HG03521 (cell line): ENCODE measurements around the gene FADS1.

Source experiments
- ATAC-seq: cut with Tn5 transposase; IDR thresholded peaks from one replicate; pipeline ENCODE4 v1.9.1; 2021; ENCODE audit warnings: mild to moderate bottlenecking, moderate library complexity; ENCODE audit not compliant: unreplicated experiment

The FADS1 gene

DNA sequence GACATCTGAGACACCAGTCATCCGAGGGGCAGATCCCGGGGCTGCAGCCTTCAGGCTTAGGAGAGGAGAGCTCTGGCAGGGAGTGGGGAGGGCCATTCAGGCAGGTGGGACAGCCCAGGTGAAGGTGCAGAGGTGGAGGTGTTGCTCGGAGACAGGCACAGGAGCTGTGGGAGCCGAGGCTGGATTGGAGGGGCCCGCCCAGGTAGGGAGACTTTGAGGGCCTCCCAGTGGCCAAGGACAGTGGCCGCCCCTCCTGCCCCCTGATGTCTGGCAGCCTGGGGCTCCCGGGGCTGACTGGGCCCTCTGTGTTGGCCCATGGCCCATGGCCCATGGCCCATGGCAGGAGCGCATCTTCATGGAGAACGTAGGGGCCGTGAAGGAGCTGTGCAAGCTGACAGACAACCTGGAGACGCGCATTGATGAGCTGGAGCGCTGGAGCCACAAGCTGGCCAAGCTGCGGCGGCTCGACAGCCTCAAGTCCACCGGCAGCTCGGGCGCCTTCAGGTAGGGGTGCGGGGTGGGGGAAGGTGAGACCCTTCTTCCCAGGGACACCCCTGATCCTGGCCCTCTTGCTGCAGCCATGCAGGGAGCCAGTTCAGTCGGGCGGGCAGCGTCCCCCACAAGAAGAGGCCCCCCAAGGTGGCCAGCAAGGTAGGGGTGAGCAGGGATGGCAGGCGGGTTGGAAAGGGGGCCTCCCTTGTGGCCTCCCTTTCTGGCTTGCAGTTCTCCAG, 37.7 kb downstream of the FADS1 start:
- ATAC-seq: no peak

DNA sequence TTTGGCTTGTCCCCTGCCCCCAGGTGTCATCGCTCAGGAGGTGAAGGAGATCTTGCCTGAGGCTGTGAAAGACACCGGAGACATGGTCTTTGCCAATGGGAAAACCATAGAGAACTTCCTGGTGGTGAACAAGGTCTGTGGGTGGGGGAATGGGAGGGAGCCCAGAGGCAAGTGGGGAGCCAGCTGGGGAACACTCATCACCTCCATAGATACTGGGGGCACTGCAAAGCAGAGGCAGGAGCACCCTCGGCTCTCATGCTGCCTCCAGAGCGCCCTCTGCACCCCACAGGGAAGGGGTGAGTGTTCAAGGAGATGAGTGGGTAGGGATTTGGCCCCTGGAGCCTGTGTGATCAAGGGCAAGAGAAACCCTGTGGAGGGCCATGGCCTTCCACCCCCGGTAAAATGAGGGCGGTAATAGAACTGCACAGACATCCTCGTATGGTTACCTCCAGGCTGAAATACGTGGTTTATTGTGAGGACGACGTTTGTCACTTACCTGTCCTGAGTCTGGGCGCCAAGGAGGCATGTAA, 38.4 kb downstream of the FADS1 start:
- no peak for ATAC-seq

DNA sequence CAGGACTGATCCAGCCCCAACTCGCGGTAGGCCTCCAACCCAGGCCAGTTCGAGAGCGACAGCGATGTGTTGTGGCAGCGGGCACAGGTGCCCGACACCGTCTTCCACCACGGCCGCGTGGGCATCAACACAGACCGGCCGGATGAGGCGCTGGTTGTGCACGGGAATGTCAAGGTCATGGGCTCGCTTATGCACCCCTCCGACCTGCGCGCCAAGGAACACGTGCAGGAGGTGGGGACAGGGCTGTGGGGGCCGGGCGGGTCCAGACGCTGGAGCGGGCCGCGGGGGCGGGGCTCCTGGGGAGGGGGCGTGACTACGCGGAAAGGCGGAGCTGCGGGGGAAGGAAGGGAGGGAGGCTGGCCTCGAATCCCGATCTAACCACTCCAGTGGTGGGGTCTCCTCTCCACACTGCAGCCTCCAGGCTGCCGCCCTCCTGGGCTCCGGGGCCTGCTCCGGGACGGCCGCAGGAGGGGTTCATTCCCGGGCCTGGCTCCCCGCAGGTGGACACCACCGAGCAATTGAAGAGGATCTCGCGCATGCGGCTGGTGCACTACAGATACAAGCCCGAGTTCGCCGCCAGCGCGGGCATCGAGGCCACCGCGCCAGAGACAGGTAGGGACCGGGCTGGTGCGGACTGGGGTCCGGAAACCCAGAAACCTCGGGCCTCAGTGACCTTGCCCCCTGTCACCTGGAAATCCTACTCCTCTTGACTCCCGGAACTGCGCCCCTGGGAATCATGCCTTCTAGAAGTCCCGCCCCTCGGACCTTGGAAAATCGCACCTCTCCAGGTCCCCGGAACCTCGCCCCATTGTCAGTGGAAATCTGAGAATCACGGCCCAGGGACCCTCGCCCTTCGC, 39.3 kb downstream of the FADS1 start:
- no peak for ATAC-seq

DNA sequence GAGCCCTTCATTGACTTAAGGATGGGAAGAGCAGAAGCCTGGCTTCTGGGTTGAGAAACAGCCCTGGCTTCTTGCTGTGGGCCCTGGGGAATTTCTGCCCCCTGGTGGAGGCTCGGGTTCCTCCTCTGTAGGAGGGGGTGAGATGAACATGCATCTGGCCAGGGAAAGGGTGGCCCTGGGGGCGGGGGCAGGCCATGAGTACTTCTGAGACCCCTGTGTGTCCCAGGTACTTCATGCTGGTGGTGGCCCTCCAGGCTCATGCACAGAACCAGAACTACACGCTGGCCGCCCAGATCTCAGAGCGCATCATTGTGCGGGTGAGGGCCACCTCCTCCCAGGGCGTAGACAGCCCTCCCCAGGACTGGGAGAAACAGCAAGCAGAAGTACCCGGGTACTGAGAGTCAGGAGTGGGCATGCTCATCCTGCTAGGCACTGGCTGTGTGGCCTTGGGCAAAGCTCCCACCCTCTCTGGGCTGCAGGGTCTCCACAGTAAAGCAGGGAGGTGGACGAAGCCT, 40.2 kb downstream of the FADS1 start:
- no peak for ATAC-seq

GRCh38 chr11:61775606-61776554, 40.9 kb downstream of the FADS1 start:
- no peak for ATAC-seq

DNA sequence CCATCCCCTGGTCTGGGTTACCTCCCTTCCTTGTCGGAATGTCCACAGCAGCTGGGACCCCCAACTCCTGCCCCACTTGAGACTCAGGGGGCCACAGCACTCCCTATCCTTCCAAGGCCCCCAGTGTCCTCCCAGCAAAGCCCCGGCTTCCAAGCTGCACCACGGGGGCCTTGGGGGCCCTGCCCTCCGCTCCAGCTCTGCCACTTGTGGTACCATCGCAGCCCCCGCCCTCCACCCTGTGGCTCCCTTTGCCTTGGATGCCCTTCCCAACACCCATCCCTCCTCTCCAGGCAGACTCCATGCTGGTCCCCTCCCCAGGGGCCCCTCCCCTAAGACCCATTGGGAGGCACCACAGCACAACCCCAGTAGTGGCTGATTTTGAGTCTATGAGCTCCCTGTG, 41.7 kb downstream of the FADS1 start:
- ATAC-seq: no peak

DNA sequence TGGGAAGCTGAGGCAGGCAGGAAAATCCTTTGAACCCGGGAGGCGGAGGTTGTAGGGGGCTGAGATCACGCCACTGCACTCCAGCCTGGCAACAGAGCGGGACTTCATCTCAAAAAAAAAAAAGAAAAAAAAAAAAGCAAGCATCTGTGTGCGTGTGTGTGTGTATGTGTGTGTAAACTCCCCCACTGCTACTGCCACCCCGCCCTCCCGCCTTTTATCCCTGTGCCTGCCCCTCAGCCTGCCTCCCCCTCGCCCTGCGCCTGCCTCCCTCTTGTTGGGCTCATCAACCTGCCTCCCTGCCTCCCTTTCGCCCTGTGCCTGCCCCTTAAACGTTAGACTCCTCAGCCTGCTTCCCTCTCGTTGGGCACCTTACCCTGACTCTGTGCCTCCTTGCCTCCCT, 42.4 kb downstream of the FADS1 start:
- ATAC-seq: no peak

GRCh38 chr11:61773809-61774208, 43.0 kb downstream of the FADS1 start:
- no peak for ATAC-seq

- ATAC-seq: no peak
These were observed 43.4 kb downstream of the FADS1 start for GRCh38 chr11:61773356-61773755.

DNA sequence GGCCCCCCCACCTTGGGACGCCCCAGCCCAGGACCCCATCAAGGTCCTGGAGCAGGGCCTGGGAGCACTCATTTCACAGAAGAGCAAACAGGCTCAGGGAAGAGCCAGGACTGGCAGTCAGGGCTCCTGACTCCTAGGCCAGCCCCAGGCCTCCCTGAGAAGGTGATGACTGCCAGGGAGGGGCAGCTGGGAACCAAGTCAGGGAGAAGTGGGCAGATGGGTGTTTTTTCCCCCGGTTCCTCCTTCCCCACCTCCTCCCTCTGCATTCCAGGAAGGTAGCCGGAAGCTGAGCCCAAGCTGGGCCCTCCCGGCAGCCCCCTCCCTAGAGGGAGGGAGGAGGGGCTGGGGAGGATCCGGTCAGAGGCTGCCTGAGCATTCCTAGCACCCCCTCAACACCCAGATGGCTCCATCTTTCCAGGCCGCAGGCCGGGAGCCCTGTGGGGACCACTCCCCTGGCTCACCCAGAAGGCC, 44.8 kb downstream of the FADS1 start:
- ATAC-seq: no peak

DNA sequence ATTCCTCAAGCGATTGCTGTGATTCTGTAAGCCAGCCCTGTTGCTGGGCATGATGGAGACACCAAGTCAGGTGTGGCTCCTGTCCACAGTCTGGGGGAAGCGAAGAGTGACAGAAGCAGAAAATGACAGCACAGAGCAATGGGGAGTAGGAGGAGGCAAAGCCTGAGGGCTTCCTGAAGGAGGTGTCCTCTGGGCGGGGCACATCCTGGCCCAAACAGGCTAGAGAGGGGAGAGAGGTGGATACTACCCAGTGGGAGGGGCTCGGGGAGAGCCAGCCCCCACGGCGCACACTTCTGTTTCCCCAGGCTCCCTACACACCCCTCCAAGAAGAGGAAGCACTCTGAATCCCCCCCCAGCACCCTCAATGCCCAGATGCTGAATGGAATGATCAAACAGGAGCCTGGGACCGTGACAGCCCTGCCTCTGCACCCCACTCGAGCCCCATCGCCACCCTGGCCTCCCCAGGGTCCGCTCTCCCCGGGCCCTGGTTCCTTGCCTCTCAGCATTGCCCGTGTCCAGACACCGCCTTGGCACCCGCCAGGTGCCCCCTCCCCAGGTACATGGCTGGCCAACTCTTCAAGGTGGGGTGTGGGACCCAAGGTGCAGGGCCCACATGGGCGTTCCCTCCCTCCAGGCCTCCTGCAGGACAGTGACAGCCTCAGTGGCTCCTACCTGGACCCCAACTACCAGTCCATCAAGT, 45.5 kb downstream of the FADS1 start:
- ATAC-seq: no peak

DNA sequence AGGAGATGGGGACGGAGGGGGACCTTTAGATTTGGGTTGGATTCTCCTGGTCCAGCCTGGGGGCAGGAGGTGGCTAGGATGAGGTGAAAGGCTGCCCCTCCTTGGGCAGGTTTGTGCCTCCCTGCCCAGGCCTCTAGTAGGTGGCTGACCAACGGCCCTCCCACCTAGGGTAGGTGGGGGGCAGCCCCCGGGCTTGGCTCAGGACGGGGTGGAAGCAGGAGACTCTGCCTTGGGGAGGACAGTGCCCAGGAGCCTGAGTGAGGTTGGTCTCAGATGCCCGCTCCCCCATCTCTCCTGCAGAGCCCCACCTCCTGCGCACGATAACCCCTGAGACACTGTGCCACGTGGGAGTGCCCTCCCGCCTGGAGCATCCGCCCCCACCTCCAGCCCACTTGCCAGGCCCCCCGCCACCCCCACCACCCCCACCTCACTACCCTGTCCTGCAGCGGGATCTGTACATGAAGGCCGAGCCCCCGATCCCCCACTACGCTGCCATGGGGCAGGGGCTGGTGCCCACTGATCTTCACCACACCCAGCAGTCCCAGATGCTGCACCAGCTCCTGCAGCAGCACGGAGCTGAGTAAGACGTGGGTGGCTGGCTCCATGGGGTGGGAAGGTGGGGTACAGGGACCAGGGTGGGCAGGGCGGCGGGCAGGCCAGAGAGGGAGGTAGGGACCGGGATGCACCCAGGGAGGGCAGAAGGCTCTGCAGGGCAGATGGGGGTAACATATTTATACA, 46.7 kb downstream of the FADS1 start:
- no peak for ATAC-seq

GRCh38 chr11:61769169-61769920, 47.5 kb downstream of the FADS1 start:
- no peak for ATAC-seq

GRCh38 chr11:61768376-61769076, 48.3 kb downstream of the FADS1 start:
- ATAC-seq: no peak

DNA sequence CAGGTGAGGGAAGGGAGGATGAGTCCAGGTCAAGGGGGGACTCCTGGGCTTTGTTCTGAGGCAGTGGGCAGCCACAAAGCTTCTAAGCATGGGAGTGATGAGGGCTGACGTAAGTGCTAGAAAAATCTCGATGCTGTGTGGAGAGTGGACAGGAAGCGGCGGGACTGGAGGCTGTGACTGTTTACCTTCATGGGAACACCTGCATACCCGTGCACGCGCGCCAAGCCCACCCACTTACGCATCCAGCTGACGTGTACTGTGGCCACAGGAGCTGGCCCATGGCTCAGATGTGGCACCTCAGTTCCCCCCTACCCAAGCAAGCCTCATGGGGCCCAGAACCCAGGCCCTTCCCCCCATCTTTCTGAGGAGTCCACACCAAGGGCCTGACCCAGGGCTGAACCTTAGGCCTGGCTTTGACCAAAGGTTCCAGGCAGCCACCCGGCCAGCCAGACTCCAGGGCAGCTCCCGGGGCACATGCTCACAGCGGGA, 50.4 kb downstream of the FADS1 start:
- no peak for ATAC-seq

DNA sequence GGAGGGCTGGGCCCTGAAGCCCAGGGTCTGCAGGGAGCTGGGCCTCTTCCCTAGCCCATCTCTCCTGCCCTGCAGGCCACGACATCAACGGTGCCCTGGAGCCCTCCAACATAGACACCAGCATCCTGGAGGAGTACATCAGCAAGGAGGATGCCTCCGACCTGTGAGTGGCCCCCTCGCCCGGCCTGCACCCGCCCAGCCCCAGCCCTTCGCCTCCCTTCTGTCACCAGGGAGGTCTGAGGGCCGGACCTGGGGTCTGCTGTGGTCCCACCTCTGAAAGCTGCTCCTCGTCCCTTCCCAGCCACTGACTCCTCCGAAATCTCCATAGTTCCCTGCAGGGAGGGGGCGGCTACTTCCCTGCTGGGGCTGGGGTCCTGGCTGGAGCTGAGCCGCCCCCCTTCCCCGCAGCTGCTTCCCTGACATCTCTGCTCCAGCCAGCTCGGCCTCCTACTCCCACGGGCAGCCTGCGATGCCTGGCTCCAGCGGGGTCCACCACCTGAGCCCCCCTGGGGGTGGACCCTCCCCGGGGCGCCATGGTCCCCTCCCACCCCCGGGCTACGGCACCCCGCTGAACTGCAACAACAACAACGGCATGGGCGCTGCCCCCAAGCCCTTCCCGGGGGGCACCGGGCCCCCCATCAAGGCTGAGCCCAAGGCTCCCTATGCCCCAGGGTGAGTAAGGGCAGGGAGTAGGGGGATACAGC, 51.1 kb downstream of the FADS1 start:
- no peak for ATAC-seq

DNA sequence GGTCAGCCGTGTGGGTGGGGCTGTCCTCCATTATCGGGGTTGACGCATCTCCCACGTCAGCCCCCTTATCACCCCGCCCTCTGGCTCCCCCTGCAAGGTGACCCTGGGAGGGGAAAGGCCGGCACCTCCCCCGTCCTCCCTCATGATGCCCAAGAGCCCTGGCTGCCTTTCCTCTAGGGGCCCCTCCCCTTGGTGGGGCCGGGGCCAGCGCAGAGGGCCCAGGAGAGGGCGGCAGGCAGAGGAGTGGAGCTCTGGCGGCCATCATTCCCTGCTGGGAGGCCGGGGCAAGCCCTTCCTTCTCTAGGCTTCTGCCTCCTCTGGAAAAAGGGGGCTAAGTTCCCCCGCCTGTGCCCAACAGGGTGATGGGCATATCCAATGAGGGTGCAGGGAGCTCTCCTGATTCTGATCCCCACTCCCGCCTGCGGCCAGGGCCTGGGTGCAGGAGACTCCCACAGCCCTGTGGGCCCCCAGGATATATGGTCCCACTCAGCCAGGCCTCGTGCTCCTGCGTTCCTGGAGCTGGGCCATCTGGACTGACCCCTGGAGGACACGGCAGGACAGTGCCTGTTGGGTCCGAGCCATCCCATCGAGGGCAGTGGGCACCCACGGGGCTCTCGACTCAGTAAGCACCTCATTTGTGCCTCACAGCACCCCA, 52.1 kb downstream of the FADS1 start:
- no peak for ATAC-seq
